A549 treated with AZD9567 at 1 μM for 4 hours (cell line): Measurements from ENCODE around the gene LIPK. TPM values are rescaled to one million over a fixed set of nuclear protein-coding genes. Genes with fewer than 3 reads are reported as not detected.

Source experiments
- total RNA-seq: library from RNA; stranded (reverse); fragments of 200-300 nt; extraction: Qiagen RNA extraction; gene quantifications from 5 replicates; pipeline ENCODE4 v1.2.3, GENCODE V29; 2022; ENCODE audit not compliant: insufficient read depth

LIPK gene, protein sequence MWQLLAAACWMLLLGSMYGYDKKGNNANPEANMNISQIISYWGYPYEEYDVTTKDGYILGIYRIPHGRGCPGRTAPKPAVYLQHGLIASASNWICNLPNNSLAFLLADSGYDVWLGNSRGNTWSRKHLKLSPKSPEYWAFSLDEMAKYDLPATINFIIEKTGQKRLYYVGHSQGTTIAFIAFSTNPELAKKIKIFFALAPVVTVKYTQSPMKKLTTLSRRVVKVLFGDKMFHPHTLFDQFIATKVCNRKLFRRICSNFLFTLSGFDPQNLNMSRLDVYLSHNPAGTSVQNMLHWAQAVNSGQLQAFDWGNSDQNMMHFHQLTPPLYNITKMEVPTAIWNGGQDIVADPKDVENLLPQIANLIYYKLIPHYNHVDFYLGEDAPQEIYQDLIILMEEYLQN
- total RNA-seq, result not detected in 5 replicates

DNA sequence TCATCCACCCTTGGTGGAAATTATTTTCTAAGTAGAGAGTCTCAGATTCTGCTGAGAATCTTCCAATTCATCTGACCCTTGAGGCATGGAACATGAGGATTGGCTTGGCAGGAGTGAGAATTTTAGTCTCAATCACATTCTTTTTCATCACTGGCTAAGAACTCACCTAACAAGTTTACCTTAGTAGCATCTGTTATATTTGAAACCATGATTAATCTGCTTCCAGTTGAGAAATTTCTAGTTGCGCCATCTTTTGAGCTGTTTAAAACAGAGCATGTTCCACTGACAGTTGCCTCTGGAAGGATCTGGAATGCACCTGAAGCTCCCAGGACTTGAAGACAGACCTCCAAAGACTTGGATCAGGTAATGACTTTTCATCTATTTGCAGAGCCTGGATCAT is at the start of gene LIPK:
LIPK (plus strand) TSS at position 292 of the 400 bp plus-strand sequence. CDS start 18,295 bp downstream, outside the sequence.

DNA sequence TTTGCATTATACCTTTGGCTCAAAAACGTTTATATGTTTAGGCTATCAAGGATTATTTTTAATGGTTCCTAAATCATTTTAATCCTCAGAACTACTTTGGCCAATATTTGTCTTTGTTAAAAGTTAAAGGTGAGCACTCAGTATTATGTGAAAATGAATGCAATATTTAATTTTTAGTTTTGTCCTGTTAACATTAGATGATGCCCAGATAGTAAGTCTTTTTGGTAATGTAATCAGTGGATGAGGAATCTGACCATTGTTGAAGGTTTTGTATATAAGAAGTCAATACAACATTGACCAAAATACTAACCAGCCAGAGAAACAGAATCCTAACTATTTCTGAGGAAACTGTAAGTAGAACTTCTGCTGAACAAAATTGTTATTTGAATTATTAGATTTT is 41.9 kb upstream of the LIPK start, which contains the start of gene LIPF:
LIPF (plus strand) TSS at position 301 of the 400 bp plus-strand sequence. CDS start 2,856 bp downstream, outside the sequence.

DNA sequence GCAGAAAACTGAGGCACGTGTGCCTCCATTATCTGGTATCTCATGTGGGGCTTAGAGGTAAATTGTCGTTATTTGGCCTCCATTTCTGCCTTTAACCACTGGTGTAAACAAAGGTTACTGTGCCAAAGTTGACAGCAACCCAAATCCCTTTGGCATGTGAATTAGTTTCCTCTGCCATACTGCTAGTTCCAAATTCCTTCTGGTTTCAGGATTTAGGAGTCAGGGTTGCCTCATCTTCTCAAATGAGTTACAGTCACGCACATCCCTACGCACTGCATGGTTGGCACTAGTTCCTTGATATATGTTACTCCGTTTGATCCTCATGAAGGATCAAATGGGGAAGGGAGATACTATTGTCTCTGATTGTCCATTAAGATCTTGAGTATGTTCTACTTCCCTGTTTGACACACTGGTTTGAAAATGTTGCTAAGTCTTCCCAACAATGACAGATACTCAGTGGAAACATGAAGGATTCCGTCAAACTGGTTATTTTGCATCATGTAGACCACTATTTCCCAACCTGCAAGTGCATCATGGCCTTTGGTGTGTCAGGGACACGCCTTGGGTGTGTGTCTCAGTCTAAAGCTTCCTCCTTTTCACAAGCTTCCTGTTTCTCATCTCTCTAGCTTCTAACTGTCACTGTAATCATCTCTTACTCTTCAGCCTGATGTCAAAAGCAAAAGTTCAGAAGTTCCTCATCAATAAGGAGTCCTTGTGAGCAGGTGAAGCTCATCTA is 53.5 kb downstream of the LIPK start, which contains the start of gene LIPN:
LIPN (plus strand) TSS at position 655 of the 736 bp plus-strand sequence. CDS start 1,386 bp downstream, outside the sequence.

Other genes with a start within 250 kb of the LIPK start
- gene RNLS, start 122.9 kb upstream of the LIPK start, total RNA-seq, result 8.1 to 8.6 TPM (median 8.4 TPM) in 5 replicates
- gene LIPJ, start 119.5 kb upstream of the LIPK start, total RNA-seq, result not detected in 5 replicates
- gene LIPF, start 41.8 kb upstream of the LIPK start, total RNA-seq, result not detected in 5 replicates
- gene LIPN, start 53.8 kb downstream of the LIPK start, total RNA-seq, result not detected in 5 replicates
- gene LIPM, start 96.5 kb downstream of the LIPK start, total RNA-seq, result not detected in 5 replicates
- gene ANKRD22, start 145.6 kb downstream of the LIPK start, total RNA-seq, result 0.12 to 0.26 TPM (median 0.20 TPM) in 4 of 5 replicates, not detected in the other
- gene STAMBPL1, start 174.0 kb downstream of the LIPK start, total RNA-seq, result 20.9 to 27.3 TPM (median 23.4 TPM) in 5 replicates
- 17.4 to 22.7 TPM (median 18.2 TPM) in 5 replicates for gene ACTA2, start 246.5 kb downstream of the LIPK start, total RNA-seq